PC-3 (cell line): ENCODE measurements around the gene SLC2A14.
"Not testable (repeated sequence)": the region's sequence is repeated elsewhere in the genome, so short reads cannot be mapped to it uniquely, and the experiment has no call there.

Source experiments
- EZH2phosphoT487 ChIP-seq: fragments of 300-600 bp; sonication (generic); IDR thresholded peaks from 2 replicates; pipeline ENCODE4 v1.6.1; 2018; ENCODE audit warnings: mild to moderate bottlenecking, antibody characterized with exemption, low read length, borderline replicate concordance
- TF ChIP-seq, protein P1 (sequence below): fragments of 300-600 bp; sonication (generic); conservative IDR thresholded peaks from 2 replicates; pipeline ENCODE4 v1.5.1; 2017; ENCODE audit warnings: antibody characterized with exemption, low read depth, mild to moderate bottlenecking, low read length

- TF ChIP-seq, protein P1, sequence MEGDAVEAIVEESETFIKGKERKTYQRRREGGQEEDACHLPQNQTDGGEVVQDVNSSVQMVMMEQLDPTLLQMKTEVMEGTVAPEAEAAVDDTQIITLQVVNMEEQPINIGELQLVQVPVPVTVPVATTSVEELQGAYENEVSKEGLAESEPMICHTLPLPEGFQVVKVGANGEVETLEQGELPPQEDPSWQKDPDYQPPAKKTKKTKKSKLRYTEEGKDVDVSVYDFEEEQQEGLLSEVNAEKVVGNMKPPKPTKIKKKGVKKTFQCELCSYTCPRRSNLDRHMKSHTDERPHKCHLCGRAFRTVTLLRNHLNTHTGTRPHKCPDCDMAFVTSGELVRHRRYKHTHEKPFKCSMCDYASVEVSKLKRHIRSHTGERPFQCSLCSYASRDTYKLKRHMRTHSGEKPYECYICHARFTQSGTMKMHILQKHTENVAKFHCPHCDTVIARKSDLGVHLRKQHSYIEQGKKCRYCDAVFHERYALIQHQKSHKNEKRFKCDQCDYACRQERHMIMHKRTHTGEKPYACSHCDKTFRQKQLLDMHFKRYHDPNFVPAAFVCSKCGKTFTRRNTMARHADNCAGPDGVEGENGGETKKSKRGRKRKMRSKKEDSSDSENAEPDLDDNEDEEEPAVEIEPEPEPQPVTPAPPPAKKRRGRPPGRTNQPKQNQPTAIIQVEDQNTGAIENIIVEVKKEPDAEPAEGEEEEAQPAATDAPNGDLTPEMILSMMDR = not testable (repeated sequence)
- TF ChIP-seq EZH2phosphoT487 = not testable (repeated sequence)
These were observed 33.6 kb upstream of the SLC2A14 start for GRCh38 chr12:7906303-7906702.
